Transverse colon (tissue), 4 donors: ENCODE data around the gene NTMT2. TPM values are rescaled to one million over a fixed set of nuclear protein-coding genes. Genes with fewer than 3 reads are reported as not detected.

ENCODE experiments used
- DNase-seq: peaks from one replicate; pipeline ENCODE4 v3.0.0-alpha.2; 2019
- H3K27ac ChIP-seq, 4 donors: fragments of 200-600 bp; sonication (generic); 2 replicates each; pipeline ENCODE4 v1.5.1; 2016 to 2018; ENCODE audit warnings: inconsistent platforms in 4 of 4
- H3K27me3 ChIP-seq: fragments of 200-600 bp; sonication (generic); 2 replicates; pipeline ENCODE4 v1.5.1; 2017; ENCODE audit warnings: inconsistent platforms
- H3K36me3 ChIP-seq, 4 donors: fragments of 200-600 bp; sonication (generic); 2 replicates each; pipeline ENCODE4 v1.5.1; 2017 to 2019; ENCODE audit warnings: inconsistent platforms in 4 of 4
- H3K4me1 ChIP-seq, 4 donors: fragments of 200-600 bp; sonication (generic); 2 replicates each; pipeline ENCODE4 v1.5.1; 2017 to 2020; ENCODE audit warnings: inconsistent platforms in 4 of 4
- H3K4me3 ChIP-seq, 4 donors: fragments of 200-600 bp; sonication (generic); 1 replicate in 1 of 4; 2 replicates in 3 of 4; pipeline versions ENCODE4 v1.5.1 to v1.6.1; 2017 to 2019; ENCODE audit warnings: inconsistent platforms in 4 of 4
- H3K9me3 ChIP-seq, 2 donors: fragments of 200-600 bp; sonication (generic); 2 replicates each; pipeline ENCODE4 v1.5.1; 2017 to 2019; ENCODE audit warnings: inconsistent platforms in 2 of 2
- EP300 ChIP-seq: sonication (generic); formaldehyde crosslinking; IDR thresholded peaks from one replicate; pipeline ENCODE4 v1.6.1; 2017; ENCODE audit warnings: antibody characterized with exemption, low read depth
- POLR2A ChIP-seq: fragments of 450-650 bp; IDR thresholded peaks from one replicate; pipeline ENCODE4 v1.6.1; 2016; ENCODE audit warnings: antibody characterized with exemption, mild to moderate bottlenecking, moderate library complexity
- POLR2AphosphoS5 ChIP-seq, 3 donors: sonication (generic); formaldehyde crosslinking; IDR thresholded peaks; one replicate each; pipeline ENCODE4 v1.6.1; 2016; ENCODE audit warnings: antibody characterized with exemption in 3 of 3
- WGBS, 2 donors: methylation state at CpG; one replicate each; pipeline ENCODE4 v1.1.5; 2018; ENCODE audit warnings: low coverage in 1 of 2; 5-methylcytosine and 5-hydroxymethylcytosine counted together
- in situ Hi-C, 4 donors: fragments of 200-750 bp; cut with MboI; loops; one replicate each; pipeline versions ENCODE4 v1.15.0 to v1.15.1; 2017; ENCODE audit warnings: low sequenced_read_pairs in 3 of 4, low pct_ligation_motif_present in 1 of 4, low pct_unique_long_range_greater_than_20kb in 1 of 4
- intact Hi-C: fragments of 100-400 bp; cut with DNase I; formaldehyde crosslinking; loops from one replicate; pipeline ENCODE4 v1.15.1; 2023; ENCODE audit warnings: low total_unique reads
- small RNA-seq, 4 donors: library from RNA; depleted of rRNA; stranded (forward); fragments of <200 nt; gene quantifications; one replicate each; pipeline ENCODE3, GENCODE V24; 2016
- total RNA-seq, 4 donors: library from RNA; depleted of rRNA; stranded (reverse); fragments of >200 nt; gene quantifications; one replicate each; pipeline ENCODE4 v1.1.0, GENCODE V29; 2016
- TF ChIP-seq, protein P1 (sequence below), 5 experiments: fragments of 200-600 bp in 3 of 5; fragments of 450-650 bp in 2 of 5; sonication (generic) in 3 of 5; IDR thresholded peaks; 1 replicate in 2 of 5; 2 replicates in 3 of 5; pipeline ENCODE4 v1.5.1; 2016 to 2017; ENCODE audit warnings: antibody characterized with exemption in 5 of 5, inconsistent platforms in 3 of 5, mild to moderate bottlenecking in 2 of 5, moderate library complexity in 1 of 5

The NTMT2 gene
- total RNA-seq, 4 donors from 2014 or later, result not detected

DNA sequence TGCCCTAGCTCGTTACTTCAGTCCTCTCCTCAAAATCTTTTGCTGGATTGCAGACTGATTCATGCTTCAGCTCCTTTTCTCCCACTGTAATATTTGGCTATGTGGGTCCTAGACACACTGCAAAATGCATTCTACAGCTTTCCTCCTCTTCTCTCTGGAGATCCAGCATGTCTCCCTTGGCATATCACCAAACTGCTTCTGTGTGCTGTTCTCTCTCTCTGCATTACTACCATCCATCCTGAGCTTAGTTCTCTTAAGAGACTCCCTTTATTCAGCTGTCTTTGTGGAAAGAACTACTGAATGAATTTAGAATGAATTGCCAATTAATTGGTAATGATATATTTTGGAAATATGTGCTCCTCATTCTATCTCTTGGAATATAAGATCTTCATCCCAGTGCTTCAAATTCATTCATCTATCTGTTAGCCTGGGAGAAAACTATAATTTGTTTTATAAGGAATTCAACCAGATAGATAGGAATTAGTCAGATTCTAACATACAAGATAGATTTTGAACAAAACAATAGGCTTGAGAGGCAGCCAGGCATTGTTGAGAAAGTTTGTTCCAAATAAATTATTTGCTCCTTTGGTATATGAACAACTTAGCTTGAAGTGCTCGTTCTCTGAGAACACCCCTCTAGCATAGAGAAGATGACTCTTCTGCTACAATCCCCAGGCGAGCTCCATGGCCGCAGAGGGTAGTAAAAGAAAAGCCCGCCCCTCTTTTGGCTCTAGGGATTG is 71.9 kb downstream of the NTMT2 start:
- no peak for DNase-seq
- TF ChIP-seq EP300 (no peak), POLR2A (no peak), POLR2AphosphoS5 (IDR thresholded peaks at IDR 0.05) (no peak)
- TF ChIP-seq, protein P1, sequence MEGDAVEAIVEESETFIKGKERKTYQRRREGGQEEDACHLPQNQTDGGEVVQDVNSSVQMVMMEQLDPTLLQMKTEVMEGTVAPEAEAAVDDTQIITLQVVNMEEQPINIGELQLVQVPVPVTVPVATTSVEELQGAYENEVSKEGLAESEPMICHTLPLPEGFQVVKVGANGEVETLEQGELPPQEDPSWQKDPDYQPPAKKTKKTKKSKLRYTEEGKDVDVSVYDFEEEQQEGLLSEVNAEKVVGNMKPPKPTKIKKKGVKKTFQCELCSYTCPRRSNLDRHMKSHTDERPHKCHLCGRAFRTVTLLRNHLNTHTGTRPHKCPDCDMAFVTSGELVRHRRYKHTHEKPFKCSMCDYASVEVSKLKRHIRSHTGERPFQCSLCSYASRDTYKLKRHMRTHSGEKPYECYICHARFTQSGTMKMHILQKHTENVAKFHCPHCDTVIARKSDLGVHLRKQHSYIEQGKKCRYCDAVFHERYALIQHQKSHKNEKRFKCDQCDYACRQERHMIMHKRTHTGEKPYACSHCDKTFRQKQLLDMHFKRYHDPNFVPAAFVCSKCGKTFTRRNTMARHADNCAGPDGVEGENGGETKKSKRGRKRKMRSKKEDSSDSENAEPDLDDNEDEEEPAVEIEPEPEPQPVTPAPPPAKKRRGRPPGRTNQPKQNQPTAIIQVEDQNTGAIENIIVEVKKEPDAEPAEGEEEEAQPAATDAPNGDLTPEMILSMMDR (IDR thresholded peaks at IDR 0.05), result no peak
- intact Hi-C loops (no loop called here), in situ Hi-C loops (no loop called here)
- no peaks in the 10 kb centered on the region for H3K4me1 ChIP-seq
- no peaks in the 10 kb centered on the region for H3K9me3 ChIP-seq
- H3K4me3 ChIP-seq, result no peak overlapping the region
- H3K36me3 ChIP-seq, result no peaks in the 10 kb centered on the region
- H3K27ac ChIP-seq, result no peak overlapping the region
- H3K27me3 ChIP-seq, result no peaks in the 10 kb centered on the region
- 69% methylated on average over 5 of the region's 5 CpGs; no CpG with 5 or more reads in 1 of the 2 donors for WGBS, 2 donors

GRCh38 chr1:170218257-170218650 is 72.5 kb downstream of the NTMT2 start:
- no peak overlapping the region for H3K4me3 ChIP-seq
- no peaks in the 10 kb centered on the region for H3K27me3 ChIP-seq
- no peaks in the 10 kb centered on the region for H3K9me3 ChIP-seq
- 56% methylated on average over 4 of the region's 4 CpGs; no CpG with 5 or more reads in 1 of the 2 donors for WGBS, 2 donors
- H3K4me1 ChIP-seq, result no peaks in the 10 kb centered on the region
- H3K36me3 ChIP-seq, result no peaks in the 10 kb centered on the region
- TF ChIP-seq EP300 (no peak), POLR2A (no peak)
- intact Hi-C loops (no loop called here), in situ Hi-C loops (no loop called here)
- no peak overlapping the region for H3K27ac ChIP-seq
- DNase-seq, result no peak

Small RNA genes within 50 kb of the gene (small RNA-seq; reads per million reads assigned to genes)
- gene MIR3119-2, result 0 reads per million in 4 donors

Other genes with a start within 250 kb of the NTMT2 start
- gene KIFAP3, start 71.3 kb upstream of the NTMT2 start, total RNA-seq, result 10 to 100 TPM; 21.7 to 58.9 (median 27.1) TPM